Stimulated activated CD4-positive, alpha-beta T cell treated with anti-CD3 and anti-CD28 coated beads, Interleukin-4, amount 100 ng/mL, for 1 hour (primary cell): ENCODE data around the gene UBR2.
"Not testable (repeated sequence)": the region's sequence is repeated elsewhere in the genome, so short reads cannot be mapped to it uniquely, and the experiment has no call there.

Source experiments
- DNase-seq: peaks from one replicate; pipeline ENCODE4 v3.0.0-alpha.2; 2020

UBR2 gene

DNA sequence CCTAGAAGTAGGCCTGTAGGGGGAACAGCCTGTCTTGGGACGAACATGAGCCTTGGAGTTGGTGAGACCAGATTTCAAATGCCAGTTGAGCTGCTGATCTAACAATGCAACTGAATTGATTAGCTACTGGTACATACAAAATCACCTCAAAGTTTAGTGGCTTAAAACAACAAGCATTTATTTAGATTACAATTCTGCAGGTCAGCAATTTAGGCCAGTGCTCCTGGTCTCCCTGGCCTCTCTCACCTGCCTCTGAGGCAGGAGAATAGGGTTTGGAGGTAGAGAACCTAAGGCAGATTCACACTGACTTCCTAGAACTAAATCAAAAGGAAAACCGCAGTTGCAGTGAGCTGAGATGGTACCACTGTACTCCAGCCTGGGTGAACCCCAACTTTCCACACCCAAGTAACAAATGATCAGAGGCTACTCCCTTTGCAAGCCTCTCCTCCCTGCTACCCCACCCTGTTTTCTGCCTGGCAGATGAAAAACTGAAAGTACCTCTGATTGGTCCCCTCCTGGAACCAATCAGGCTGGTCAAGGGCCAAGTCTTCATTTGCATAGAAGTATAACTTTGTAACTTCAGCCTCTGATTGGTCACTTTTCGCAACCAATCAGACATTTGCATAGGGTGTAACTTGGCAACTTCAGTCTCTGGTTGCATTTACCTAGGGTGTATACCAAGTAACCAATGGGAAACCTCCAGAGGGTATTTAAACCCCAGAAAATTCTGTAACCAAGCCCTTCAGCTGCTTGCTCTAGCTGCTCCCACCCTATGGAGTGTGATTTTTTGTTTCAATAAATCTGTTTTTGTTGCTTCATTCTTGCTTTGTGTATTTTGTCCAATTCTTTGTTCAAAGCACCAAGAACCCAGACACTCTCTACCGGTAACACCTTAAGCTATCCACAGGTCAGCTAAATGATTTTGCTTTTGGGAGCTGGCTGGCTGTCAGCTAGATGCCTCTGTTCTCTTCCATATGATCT, 8.1 kb upstream of the UBR2 start:
- no peak for DNase-seq

DNA sequence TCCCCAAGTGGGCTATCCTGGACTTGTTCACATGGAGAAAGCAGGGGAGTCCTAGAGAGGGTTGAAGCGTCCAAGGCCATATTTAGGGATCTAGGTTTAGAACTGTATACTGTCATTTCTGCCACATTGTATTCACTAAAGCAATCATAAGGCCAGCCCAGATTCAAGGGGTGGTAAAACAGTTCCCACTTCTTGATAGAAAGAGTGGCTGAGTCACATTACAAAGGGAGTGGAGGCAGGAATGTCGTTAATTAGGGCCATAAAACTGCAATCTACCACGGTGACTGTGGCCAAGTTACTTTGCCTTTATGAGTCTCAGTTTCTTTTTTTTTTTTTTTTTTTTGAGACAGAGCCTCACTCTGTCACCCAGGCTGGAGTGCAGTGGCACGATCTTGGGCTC, 7.4 kb upstream of the UBR2 start:
- DNase-seq = no peak

DNA sequence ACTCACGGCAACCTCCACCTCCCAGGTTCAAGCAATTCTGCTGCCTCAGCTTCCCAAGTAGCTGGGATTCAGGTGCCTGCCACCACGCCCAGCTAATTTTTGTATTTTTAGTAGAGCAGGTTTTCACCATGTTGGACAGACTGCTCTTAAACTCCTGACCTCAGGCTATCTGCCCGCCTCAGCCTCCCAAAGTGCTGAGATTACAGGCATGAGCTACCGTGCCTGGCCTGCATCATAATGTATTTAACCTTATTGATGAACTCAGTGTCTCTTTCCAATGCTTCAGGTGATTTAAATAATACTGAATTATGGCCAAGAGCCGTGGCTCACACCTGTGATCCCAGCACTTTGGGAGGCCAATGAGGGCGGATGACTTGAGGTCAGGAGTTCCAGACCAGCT, 4.6 kb upstream of the UBR2 start:
- not testable (repeated sequence) for DNase-seq

DNA sequence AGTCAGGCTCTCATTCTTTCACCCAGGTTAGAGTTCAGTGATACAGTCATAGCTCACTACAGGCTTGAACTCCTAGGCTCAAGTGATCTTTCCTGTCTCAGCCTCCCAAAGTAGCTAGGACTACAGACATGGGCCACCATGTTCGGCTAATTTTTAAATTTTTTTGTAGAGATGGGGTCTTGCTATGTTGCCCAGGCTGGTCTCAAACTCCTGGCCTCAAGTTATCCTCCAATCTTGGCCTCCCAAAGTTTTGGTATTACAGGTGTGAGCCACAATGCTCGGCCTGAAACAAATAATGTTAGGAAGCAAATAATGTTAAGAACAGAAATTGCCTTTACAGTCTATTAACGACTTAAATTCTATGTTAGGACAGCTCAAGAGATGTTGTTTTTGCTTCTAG, 1.8 kb upstream of the UBR2 start:
- DNase-seq = no peak

- DNase-seq = no peak
These were observed 932 bp upstream of the UBR2 start for GRCh38 chr6:42562788-42563405.

- DNase-seq = no peak
These were observed 637 bp downstream of the UBR2 start for GRCh38 chr6:42564506-42564825.

- DNase-seq = no peak
These were observed 2.2 kb downstream of the UBR2 start for GRCh38 chr6:42565823-42566613.

DNA sequence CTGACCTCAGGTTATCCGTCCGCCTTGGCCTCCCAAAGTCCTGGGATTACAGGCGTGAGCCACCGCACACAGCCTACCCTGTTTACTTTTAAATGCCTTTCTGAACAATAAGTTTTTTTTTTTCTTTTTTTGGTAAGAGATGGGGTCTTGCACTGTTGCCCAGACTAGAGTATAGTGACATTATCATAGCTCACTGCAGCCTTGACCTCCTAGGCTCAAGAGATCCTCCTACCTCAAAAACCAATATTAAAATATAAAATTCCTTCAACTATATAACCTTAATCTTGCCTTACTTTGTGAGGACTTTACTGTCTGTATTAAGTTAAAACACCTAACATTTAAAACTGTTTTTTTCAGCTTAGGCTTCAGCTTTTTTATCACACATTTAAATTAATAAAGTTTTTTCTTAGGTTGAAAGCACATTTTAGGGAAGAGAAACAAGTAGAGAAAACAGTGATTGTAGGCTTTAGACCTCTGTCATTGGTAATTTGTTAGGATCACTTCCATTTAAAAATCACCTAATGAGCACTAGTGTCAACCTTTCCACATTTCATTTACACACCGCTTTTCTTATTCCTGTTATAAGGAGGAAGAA, 2.9 kb downstream of the UBR2 start:
- DNase-seq = no peak

DNA sequence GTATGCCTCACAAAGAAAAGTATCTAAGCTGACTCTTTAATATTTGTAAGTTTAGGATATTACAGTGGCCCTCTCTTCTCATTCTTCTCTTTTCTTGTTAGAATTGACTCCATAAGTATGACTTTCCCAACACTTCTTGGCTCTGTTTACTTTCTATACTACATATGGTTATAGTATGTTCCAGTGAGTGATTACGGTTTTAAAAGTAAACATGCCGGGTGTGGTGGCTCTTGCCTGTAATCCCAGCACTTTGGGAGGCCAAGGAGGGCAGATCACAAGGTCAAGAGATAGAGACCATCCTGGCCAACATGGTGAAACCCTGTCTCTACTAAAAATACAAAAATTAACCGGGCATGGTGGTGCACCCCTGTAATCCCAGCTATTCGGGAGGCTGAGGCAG, 3.4 kb downstream of the UBR2 start:
- DNase-seq = not testable (repeated sequence)

DNA sequence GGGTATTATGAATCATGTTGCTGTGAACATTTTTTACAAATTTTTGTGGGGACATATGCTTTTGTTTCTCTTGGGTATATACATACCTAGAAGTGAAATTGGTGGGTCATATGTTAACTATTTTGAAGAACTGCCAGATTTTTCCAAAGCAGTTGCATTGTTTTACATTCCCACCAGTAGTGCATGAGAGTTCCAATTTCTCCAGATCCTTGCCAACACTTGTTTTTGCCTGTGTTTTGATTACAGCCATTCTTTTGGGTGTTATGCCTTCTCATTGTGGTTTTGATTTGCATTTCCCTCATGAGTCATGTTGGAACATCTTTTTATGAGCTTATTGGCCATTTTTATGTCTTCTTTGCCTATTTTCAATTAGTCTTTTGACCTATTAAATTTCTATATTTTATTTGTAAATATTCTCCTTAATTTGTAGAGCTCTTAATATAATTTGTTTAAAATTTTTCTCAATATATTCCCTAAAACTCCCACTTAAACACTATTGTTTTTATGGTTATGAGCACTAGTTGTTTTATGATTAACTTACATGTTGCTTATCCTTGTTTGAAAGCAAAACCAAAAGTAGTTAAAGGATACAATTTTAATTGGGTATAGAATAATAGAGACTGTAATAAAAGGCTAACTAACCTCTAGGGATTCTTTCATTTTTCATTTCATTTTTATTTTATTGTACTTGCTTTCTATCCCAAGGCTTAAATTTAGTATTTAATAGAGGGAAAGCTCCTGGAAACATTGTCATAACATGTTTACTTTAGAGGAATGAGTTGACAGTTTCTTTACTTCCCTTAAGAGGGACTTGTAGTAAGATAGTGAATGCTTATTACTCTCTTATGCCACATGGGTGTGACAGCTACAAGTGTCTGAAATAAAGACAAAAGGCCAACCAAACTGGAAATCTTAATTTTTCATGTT, 5.5 kb downstream of the UBR2 start:
- no peak for DNase-seq

DNA sequence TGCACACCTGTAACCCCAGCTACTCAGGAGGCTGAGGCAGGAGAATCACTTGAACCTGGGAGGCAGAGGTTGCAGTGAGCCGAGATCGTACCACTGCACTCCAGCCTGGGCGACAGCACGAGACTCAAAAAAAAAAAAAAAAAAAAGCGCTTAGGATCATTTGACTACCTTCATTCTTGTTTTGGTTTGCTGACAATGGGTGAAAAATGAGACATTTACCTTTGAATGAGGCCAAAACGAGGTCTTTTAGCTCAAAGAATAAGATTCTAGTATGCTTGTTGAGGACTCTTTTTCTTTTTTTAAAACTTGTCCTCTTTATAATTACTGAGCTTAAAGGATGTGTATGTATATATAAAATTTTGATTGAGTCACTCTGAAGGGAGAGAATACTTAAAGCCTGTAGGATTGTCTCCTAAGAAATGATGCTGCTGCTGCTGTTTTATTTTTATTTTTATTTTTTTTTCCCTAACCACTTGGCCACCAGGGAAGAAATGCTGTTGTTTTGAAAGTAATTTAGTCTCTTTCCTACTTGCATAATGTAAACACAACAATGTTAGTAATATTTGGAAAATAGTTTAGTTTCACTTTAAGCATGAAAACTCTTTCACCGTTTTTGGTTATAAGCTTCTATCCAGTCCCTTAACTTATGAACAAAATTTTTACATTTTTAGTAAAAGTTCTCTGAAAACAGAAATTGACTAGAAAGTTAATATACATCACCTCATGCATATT, 7.9 kb downstream of the UBR2 start:
- DNase-seq = no peak

DNA sequence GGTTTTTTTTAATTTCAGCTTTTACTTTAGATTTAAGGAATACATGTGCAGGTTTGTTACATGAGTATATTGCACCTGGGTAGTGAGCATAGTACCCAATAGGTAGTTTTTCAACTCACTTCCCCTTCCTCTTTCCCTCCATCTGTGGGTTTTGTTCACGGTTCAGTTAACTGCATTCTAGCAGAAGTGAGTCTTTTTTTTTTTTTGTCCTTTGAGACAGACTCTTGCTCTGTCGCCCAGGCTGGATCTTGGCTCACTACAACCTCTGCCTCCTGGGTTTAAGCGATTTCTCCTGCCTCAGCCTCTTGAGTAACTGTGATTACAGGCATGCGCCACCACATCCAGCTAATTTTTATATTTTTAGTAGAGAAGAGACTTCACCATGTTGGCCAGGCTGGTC, 8.7 kb downstream of the UBR2 start:
- DNase-seq = no peak

- not testable (repeated sequence) for DNase-seq
These were observed 12.7 kb downstream of the UBR2 start for GRCh38 chr6:42576538-42576937.

DNA sequence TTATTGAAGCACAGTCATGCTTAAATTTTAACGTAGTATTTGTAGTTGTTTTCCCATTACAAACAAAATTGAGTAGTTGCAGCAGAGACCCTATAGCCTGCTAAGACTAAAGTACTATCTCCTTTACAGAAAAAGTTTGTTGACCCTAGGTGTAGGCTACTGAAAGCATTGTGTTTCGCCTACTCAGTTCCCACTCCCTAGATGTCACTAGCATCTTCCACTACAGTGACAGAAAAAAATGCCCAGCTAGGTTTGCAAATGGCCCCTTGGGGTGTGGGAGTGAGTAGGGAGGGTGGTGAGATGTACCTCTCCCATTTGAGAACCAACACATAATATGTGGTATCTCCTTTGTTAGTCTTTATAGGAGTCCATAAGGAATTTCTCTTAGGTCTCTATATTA, 34.5 kb downstream of the UBR2 start:
- no peak for DNase-seq

DNA sequence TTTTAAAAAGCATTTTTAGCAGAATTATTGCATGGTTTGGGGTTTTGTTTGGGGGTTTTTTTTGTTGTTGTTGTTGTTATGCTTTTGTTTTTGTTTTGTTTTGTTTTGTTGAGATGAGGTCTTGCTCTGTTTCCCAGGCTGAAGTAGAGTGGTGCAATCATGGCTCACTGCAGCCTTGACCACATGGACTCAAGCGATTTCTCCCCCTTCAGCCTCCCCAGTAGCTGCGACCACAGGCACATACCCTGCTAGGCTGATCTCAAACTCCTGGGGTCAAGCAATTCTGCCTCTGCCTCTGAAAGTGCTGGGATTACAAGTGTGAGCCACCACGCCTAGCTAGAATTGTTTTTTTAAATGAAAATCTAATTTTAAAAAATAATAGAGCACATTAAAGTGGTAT, 35.7 kb downstream of the UBR2 start:
- no peak for DNase-seq

GRCh38 chr6:42604150-42604549, 40.3 kb downstream of the UBR2 start:
- DNase-seq = no peak

DNA sequence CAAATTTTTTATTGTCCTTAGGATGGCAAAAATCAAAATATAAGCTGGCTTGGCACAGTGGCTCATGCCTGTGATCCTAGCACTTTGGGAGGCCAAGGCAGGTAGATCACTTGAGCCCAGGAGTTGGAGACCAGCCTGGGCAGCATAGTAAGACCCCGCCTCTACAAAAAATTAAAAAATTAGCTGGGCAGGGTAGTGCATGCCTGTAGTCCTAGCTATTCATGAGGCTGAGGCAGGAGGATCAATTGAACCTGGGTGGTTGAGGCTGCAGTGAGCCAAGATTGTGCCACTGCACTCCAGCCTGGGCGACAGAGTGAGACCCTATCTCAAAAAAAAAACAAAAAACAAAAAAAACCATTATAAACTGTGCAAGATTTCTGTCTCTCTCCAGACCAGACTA, 40.9 kb downstream of the UBR2 start:
- DNase-seq = not testable (repeated sequence)

- no peak for DNase-seq
These were observed 46.6 kb downstream of the UBR2 start for GRCh38 chr6:42610416-42610815.

GRCh38 chr6:42615518-42615917, 51.7 kb downstream of the UBR2 start:
- DNase-seq = no peak

GRCh38 chr6:42616716-42617115, 52.9 kb downstream of the UBR2 start:
- DNase-seq = no peak

- DNase-seq = no peak
These were observed 54.3 kb downstream of the UBR2 start for GRCh38 chr6:42618105-42618504.
